Right cardiac atrium (tissue), 5 donors: ENCODE results near the gene FGD5. TPM values are rescaled to one million over a fixed set of nuclear protein-coding genes. Genes with fewer than 3 reads are reported as not detected.

ENCODE experiments used
- ATAC-seq, 2 donors: fragments of 200-7000 bp; cut with Tn5 transposase; one replicate each; pipeline versions ENCODE4 v1.8.0 to v1.9.1; 2020; ENCODE audit warnings: moderate library complexity in 2 of 2, mild to moderate bottlenecking in 1 of 2
- DNase-seq, 3 donors: peaks; one replicate each; pipeline ENCODE4 v3.0.0-alpha.2; 2020
- H3K27ac ChIP-seq: one replicate; pipeline ENCODE4 v1.5.1; 2013; ENCODE audit warnings: mild to moderate bottlenecking, low read length, control low read depth, moderate library complexity
- H3K27me3 ChIP-seq: one replicate; pipeline ENCODE4 v1.6.1; 2013; ENCODE audit not compliant: control insufficient read depth, insufficient read depth
- H3K4me1 ChIP-seq: one replicate; pipeline ENCODE4 v1.6.1; 2013; ENCODE audit warnings: low read length; ENCODE audit not compliant: control insufficient read depth, insufficient read depth
- H3K4me3 ChIP-seq: one replicate; pipeline ENCODE4 v1.5.1; 2013; ENCODE audit warnings: low read length, control low read depth
- H3K9me3 ChIP-seq: one replicate; pipeline ENCODE4 v1.6.1; 2013; ENCODE audit warnings: low read length; ENCODE audit not compliant: control insufficient read depth
- WGBS: extraction: QIAGEN DNeasy Blood & Tissue Kit; methylation state at CpG from one replicate; pipeline ENCODE4 v1.1.7; 2013; 5-methylcytosine and 5-hydroxymethylcytosine counted together
- intact Hi-C, 4 donors: fragments of 100-400 bp; cut with DNase I; formaldehyde crosslinking; loops; one replicate each; pipeline versions ENCODE4 v1.11.0 to v1.14.0; 2022 to 2023
- polyA plus RNA-seq: library from polyadenylated mRNA; stranded (reverse); fragments of 200-250 nt; gene quantifications from one replicate; pipeline ENCODE4 v1.2.3, GENCODE V29; 2013
- total RNA-seq, 4 donors: library from RNA; stranded (reverse); fragmentation: NEBNext Ultra II Directional; extraction: Animal tissue kit (Norgen Biotek cat#: 25700); gene quantifications; one replicate each; pipeline ENCODE4 v1.2.1, GENCODE V29; 2021
- donor health status: healthy with polysubstance abuse.
- donor health status: DM: no; HTN: yes; CAD: no.
- donor health status: DM: no; HTN: no; CAD: no.
- donor health status: DM: no; HTN: yes; CAD: no; lungs with severe emphysema.
- donor health status: DM: yes; HTN: yes; CAD: no.

Gene FGD5
- total and polyA plus RNA-seq, 5 donors: 8.6 to 30.5 (median 21.2) TPM

DNA sequence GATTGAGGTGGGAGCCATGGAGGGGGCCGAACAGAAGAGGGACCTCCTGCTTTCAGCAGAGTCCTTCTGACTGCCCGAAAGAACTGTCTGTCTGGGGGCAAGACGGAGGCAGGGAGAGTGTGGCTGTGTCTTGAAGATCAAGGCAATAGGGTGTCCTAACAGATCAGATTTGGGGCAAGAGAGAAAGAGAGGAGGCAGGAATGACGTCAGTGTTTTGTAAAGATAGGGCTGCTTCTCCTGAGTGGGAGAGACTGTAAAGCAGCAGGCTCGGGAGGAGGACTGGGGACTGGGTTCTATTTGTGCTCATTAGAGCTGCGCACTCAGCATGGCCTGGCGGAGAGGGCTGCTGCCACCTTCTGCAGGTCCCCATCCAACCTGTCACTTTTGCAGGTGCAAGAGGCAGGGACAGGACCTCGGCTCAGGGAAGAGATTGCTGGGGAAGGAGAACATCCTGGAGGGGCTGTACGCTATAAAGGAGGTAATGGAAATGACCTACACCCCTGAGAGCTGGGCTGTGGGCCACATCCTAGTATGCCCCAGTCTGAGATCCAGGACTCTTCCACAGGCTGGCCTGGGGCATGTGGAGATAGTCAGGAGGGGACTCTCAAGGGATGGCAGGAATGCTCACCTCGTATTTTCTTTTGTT, 29.0 kb upstream of the FGD5 start:
- DNase-seq (no peak), ATAC-seq (no peak)
- H3K9me3 ChIP-seq: no peaks in the 10 kb centered on the region

DNA sequence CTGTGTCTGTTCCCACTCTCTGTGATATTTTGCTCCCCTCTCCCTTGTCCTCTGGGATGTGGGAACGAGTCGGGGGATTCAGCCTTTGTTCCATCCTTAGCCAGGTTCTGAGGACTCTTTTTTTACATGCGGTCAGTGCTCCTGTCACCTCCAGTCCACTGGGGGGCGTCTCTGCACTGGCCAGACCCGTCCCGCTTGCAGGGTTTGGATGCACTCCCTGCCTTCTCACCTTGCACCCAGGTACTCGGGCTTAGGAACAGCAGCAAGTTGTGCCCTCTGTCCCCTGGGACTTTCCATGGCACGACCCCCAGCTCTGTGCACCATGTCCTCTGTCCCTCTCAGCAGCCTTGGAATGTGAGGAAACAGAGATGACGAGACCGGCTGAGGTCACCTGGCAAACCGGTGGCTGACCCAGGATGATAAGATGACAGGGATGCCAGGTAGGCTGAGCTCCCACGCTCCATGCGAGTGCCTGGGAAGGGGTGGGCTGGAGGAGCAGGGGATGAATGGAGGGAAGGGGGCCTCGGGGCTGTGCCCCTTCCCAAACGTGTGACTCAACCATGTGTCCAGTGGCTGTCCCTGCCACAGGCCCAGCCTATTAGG, 27.3 kb upstream of the FGD5 start:
- Histone ChIP-seq H3K9me3 (no peaks in the 10 kb centered on the region), H3K4me3 (no peak overlapping the region), H3K27me3 (no peaks in the 10 kb centered on the region), H3K4me1 (peaks cover 8% of the 10 kb centered on the region), H3K27ac (no peak overlapping the region)
- WGBS: 25% methylated on average over 15 of the region's 15 CpGs
- intact Hi-C loops: loop anchor here in 3 of 4 donors (5.0 kb wide), 2 partner anchors 126 to 131 kb away; no protein-coding TSS in a partner anchor
- ATAC-seq (peak in 1 of 2 donors; percentile 55), DNase-seq (peak; percentile 63 to 85 (median 84))

More for the DNA sequence above, 29.0 kb upstream of the FGD5 start:
- Histone ChIP-seq H3K27me3 (no peaks in the 10 kb centered on the region), H3K27ac (no peak overlapping the region), H3K4me3 (no peak overlapping the region), H3K4me1 (peaks cover 8% of the 10 kb centered on the region)
- intact Hi-C loops: loop anchor here in 3 of 4 donors (5.0 kb wide), 2 partner anchors 128 to 133 kb away; no protein-coding TSS in a partner anchor
- WGBS: 75% methylated on average over 10 of the region's 10 CpGs

DNA sequence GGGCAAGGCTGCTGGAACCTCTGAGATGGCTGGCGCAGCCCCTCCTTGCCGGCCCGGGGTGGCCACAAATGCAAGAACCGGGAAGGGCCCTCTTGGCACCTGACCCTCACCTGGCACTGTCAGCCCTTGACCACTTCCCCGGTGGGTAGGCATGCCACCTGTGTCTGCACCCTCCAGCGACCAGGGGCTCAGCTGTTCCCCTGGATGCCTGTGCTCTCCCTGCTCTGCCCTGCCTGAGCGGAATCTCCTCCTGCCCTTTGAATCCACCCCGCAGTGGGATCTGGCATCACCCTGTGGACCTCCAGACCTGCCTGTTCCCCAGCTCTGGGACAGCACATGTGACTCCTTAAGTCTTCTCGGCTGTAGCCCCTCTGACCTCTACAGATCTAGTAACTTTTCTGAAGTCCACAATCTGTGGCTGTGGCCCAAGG, 26.1 kb upstream of the FGD5 start:
- DNase-seq: no peak
- peak overlapping the region; percentile 33 for H3K27ac ChIP-seq

DNA sequence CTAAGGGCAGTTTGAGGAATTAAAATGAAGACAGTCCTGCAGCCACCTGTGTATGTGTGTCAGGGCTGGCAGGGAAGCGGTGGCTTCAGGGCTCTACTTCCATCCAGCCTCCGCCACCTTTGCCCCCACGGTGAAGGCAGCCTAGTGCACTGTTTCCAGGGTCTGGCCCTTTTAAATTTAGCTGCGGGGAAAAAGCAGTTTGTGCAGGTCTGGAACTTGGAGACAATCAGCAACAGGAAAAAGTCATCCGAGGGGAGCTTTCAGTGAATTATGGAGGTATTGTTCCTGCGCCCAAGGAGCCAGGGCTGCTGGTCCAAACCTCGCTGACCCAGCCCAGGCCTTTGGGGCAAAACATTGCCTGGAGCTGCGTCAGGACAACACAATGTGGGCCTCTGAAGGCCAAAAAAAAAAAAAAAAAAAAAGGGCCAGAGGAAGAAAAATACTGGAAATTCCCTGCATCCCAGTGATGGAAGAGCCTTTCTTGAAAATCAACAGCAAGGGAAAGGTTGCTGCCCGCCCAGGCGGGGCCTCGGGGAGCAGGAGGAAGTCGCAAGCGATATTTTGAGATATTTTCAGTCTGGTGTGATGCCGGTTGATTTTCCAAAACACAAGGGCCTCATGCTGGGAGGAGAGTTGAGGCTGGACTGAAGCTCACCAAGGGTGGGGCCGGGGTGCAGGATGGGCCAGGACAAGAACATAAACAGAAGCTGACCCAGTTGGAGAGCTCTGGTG, 25.5 kb upstream of the FGD5 start:
- Histone ChIP-seq H3K4me1 (peaks cover 8% of the 10 kb centered on the region), H3K4me3 (no peak overlapping the region), H3K9me3 (no peaks in the 10 kb centered on the region), H3K27me3 (no peaks in the 10 kb centered on the region), H3K27ac (peak overlapping the region; percentile 33)
- 40% methylated on average over 15 of the region's 15 CpGs for WGBS
- peak; percentile 82 to 91 for ATAC-seq
- peak; percentile 68 to 85 (median 85) for DNase-seq
- intact Hi-C loops: loop anchor here (2.0 to 5.0 kb wide), 3 partner anchors 124 to 129 kb away; no protein-coding TSS in a partner anchor

More for the DNA sequence above, 26.1 kb upstream of the FGD5 start:
- ATAC-seq: no peak
- 85% methylated on average over 9 of the region's 9 CpGs for WGBS
- no peaks in the 10 kb centered on the region for H3K9me3 ChIP-seq
- H3K4me1 ChIP-seq: peaks cover 8% of the 10 kb centered on the region
- H3K4me3 ChIP-seq: no peak overlapping the region
- intact Hi-C loops: loop anchor here (2.0 to 5.0 kb wide), 3 partner anchors 125 to 130 kb away; no protein-coding TSS in a partner anchor
- H3K27me3 ChIP-seq: no peaks in the 10 kb centered on the region

DNA sequence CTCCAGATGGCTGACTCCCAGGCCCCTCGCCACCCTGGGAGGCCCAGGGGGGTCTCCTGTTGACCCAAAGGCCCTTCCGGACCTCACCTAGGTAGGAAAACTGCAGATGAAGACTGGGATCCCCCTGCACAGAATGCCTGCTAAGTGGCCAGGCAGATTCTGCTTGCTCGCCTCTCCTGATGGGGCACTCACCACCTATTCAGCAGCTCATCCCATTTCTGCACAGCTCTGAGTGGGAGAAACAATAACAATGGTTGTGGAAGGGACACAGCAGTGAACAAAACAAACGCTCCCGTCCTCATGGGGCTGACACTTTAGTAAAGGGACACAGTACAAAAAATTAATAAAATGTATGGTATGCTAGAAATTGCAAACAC, 24.9 kb upstream of the FGD5 start:
- no peak for ATAC-seq
- Histone ChIP-seq H3K27me3 (no peaks in the 10 kb centered on the region), H3K4me3 (no peak overlapping the region), H3K9me3 (no peaks in the 10 kb centered on the region), H3K4me1 (peaks cover 8% of the 10 kb centered on the region), H3K27ac (peak overlapping the region; percentile 16)
- WGBS: 60% methylated on average over 5 of the region's 5 CpGs
- DNase-seq: no peak
- intact Hi-C loops: loop anchor here (2.0 to 5.0 kb wide), 3 partner anchors 123 to 128 kb away; no protein-coding TSS in a partner anchor

DNA sequence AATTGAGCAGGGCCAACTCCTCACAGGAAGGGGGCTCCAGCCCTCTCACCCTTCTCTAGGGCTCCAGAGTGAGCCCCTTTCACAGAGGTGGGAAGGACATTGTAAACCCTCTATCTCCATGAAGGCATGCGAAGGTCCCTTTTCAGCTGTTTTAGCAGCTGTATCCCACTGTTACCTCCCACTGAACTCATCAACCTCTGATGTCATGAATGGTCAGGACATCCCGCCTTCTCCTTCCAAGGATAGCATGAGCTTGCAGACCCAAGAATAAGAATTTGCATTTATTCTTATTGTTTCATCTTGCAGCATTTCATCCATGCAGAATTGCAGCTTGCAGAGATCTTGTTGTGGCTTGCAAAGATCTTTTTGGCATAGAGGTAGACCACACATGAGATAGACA, 24.3 kb upstream of the FGD5 start:
- Histone ChIP-seq H3K4me1 (peaks cover 8% of the 10 kb centered on the region), H3K4me3 (no peak overlapping the region), H3K27ac (no peak overlapping the region), H3K9me3 (no peaks in the 10 kb centered on the region), H3K27me3 (no peaks in the 10 kb centered on the region)
- 76% methylated on average over 2 of the region's 2 CpGs for WGBS
- intact Hi-C loops: loop anchor here in 3 of 4 donors (5.0 kb wide), 2 partner anchors 123 to 128 kb away; no protein-coding TSS in a partner anchor
- DNase-seq (no peak), ATAC-seq (no peak)

DNA sequence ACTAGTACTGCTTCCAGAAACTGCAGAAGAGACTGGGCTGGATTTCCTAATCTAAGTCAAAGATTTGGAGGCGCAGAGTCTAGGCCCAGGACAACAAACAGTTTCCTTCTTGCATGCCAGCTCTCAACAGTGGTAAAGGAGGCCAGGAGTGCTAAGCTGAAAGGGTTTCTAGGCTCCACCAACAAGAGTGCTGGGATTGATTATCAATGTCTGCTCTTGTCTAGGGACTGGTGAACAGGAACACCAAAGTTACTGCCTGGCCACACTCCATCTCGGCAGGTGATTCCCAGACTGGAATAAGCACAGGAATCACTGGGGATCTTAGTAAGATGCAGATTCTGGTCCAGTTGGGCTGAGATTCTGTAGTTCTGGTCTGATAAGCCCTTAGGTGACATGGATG, 22.8 kb upstream of the FGD5 start:
- WGBS: 62% methylated on average over 2 of the region's 2 CpGs
- peaks cover 8% of the 10 kb centered on the region for H3K4me1 ChIP-seq
- no peaks in the 10 kb centered on the region for H3K27me3 ChIP-seq
- intact Hi-C loops: no loop called here
- H3K4me3 ChIP-seq: no peak overlapping the region
- no peaks in the 10 kb centered on the region for H3K9me3 ChIP-seq
- DNase-seq: no peak
- peak; percentile 30 to 36 for ATAC-seq
- H3K27ac ChIP-seq: no peak overlapping the region

DNA sequence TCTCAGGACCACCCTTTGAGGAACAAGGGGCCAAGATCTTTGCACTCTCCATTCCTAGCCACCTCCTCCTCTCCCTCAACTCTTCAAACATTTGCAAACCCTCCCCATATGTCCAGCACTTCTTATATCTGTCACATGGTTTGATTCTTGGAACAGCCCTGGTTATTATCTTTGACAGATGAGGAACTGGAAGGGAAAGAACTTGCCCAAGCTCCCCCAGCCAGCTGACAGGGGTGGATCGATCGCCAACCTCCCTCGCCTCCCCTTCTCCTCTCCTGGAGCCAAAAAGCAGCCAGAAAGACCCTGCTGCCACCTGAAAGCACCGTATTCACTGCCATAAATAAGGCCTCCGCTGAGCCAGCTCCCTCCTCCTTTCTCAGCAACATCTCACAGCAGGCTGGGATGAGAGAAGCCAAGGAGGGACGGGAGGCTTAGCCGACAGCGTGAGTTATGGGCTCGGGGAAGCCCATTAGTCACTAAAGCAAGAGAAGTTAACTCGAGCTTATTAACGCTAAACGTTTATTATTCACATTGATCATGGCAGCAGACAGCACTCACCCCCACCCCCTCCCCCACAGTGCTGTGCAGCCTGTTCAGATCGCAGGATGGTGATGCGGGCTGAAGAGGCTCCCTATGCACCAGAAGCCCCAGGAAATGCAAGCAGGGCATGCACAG, 22.2 kb upstream of the FGD5 start:
- intact Hi-C loops: no loop called here

DNA sequence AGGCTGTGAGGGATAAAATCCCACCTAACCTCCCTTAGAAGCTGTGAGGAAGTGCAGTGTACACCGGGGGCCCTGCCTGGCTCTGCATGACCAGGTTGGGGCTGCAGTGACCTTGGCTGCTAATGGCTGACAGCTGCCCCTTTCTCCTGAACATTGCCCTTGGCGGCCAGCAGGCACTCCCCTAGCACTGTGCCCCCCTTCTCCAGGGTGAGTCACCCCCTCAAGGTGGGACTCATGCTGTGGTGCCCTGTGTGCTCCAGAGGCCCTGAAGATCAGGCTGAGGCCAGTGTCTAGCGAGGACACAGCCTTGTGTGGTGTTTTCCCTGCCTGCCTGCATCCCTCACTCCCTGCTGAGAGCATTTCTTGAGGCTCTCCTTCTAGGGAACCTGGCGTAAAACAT, 21.0 kb upstream of the FGD5 start:
- intact Hi-C loops: no loop called here
- 86% methylated on average over 4 of the region's 4 CpGs for WGBS
- DNase-seq (no peak), ATAC-seq (no peak)
- no peak overlapping the region for H3K4me3 ChIP-seq
- H3K27ac ChIP-seq: no peak overlapping the region
- H3K27me3 ChIP-seq: no peaks in the 10 kb centered on the region
- H3K4me1 ChIP-seq: peaks cover 8% of the 10 kb centered on the region
- no peaks in the 10 kb centered on the region for H3K9me3 ChIP-seq

More for the DNA sequence above, 22.2 kb upstream of the FGD5 start:
- Histone ChIP-seq H3K27ac (no peak overlapping the region), H3K27me3 (no peaks in the 10 kb centered on the region), H3K9me3 (no peaks in the 10 kb centered on the region), H3K4me3 (no peak overlapping the region), H3K4me1 (peaks cover 8% of the 10 kb centered on the region)
- ATAC-seq (no peak), DNase-seq (no peak)
- 67% methylated on average over 14 of the region's 14 CpGs for WGBS

DNA sequence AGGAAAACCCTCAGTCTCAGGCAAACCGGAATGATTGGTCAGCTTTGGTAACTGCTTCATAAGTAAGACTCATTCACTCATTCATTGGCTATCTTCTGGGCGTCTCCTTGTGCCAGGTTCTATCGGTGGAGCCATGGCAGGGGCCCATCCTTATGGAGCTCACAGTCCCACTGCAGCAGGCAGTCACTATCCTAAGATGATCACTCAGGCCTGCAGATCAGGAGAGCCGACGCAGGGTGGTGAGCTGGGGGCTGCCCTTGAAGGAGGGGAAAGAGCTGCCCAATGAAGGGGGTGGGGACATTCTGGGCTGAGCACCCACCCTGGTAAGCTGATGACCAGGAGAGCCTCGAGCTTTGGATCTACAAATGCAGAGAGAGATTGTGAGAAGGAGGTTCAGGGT, 20.5 kb upstream of the FGD5 start:
- H3K4me3 ChIP-seq: no peak overlapping the region
- H3K9me3 ChIP-seq: no peaks in the 10 kb centered on the region
- no peak overlapping the region for H3K27ac ChIP-seq
- H3K27me3 ChIP-seq: no peaks in the 10 kb centered on the region
- H3K4me1 ChIP-seq: peaks cover 3% of the 10 kb centered on the region
- ATAC-seq: no peak
- intact Hi-C loops: no loop called here
- 88% methylated on average over 6 of the region's 6 CpGs for WGBS
- DNase-seq: no peak
